Fibroblast of lung (primary cell): Measurements from ENCODE around the gene GCC2. TPM values are rescaled to one million over a fixed set of nuclear protein-coding genes. Genes with fewer than 3 reads are reported as not detected.
"Not testable (repeated sequence)": the region's sequence is repeated elsewhere in the genome, so short reads cannot be mapped to it uniquely, and the experiment has no call there.

Experiments
- DNase-seq, 2 donors: peaks; one replicate each; pipeline versions ENCODE4 v3.0.0 to v3.0.0-alpha.2; 2010; ENCODE audit warnings: low read depth in 2 of 2
- H2AFZ ChIP-seq: 2 replicates; pipeline ENCODE4 v1.5.1; 2012; ENCODE audit warnings: low read length, control low read depth, inconsistent platforms
- H3K27ac ChIP-seq: 2 replicates; pipeline ENCODE4 v1.5.1; 2011; ENCODE audit warnings: low read length, control low read depth; ENCODE audit not compliant: insufficient read depth
- H3K27me3 ChIP-seq: 2 replicates; pipeline ENCODE4 v1.5.1; 2011; ENCODE audit warnings: mild to moderate bottlenecking, low read length; ENCODE audit not compliant: control insufficient read depth, insufficient read depth
- H3K36me3 ChIP-seq: 2 replicates; pipeline ENCODE4 v1.5.1; 2011; ENCODE audit warnings: low read length; ENCODE audit not compliant: control insufficient read depth, insufficient read depth
- H3K4me1 ChIP-seq: 2 replicates; pipeline ENCODE4 v1.5.1; 2011; ENCODE audit warnings: low read length; ENCODE audit not compliant: control insufficient read depth, insufficient read depth; ENCODE audit errors: extremely low read depth
- H3K4me2 ChIP-seq: 2 replicates; pipeline ENCODE4 v1.5.1; 2011; ENCODE audit warnings: low read length, control low read depth; ENCODE audit not compliant: insufficient read depth; ENCODE audit errors: extremely low read depth
- H3K4me3 ChIP-seq, 4 experiments: fragments of 200-600 bp in 1 of 4; sonication (generic) in 1 of 4; replicated peaks in 1 of 4; 2 replicates each; pipeline ENCODE4 v1.5.1; 2011 to 2016; ENCODE audit warnings: low read length in 4 of 4, low read depth in 3 of 4, mild to moderate bottlenecking in 3 of 4, control low read depth in 2 of 4, inconsistent platforms in 1 of 4, mixed read lengths in 1 of 4; ENCODE audit not compliant: insufficient read depth in 1 of 4; ENCODE audit errors: control extremely low read depth in 1 of 4
- H3K79me2 ChIP-seq: 2 replicates; pipeline ENCODE4 v1.5.1; 2012; ENCODE audit warnings: mild to moderate bottlenecking, low read length, inconsistent platforms; ENCODE audit not compliant: control insufficient read depth, insufficient read depth
- H3K9ac ChIP-seq: 2 replicates; pipeline ENCODE4 v1.5.1; 2011; ENCODE audit warnings: mild to moderate bottlenecking, low read length, control low read depth; ENCODE audit not compliant: insufficient read depth
- H3K9me3 ChIP-seq: 2 replicates; pipeline ENCODE4 v1.5.1; 2012; ENCODE audit warnings: low read depth, low read length; ENCODE audit not compliant: control insufficient read depth, insufficient read depth
- H4K20me1 ChIP-seq: 2 replicates; pipeline ENCODE4 v1.5.1; 2011; ENCODE audit warnings: low read length; ENCODE audit not compliant: control insufficient read depth, insufficient read depth; ENCODE audit errors: extremely low read depth
- CTCF ChIP-seq, 2 donors: IDR thresholded peaks in 1 of 2; conservative IDR thresholded peaks in 1 of 2; 1 replicate in 1 of 2; 2 replicates in 1 of 2; pipeline ENCODE4 v1.5.1; 2011 to 2012; ENCODE audit warnings: low read length in 2 of 2, control low read depth in 1 of 2, inconsistent platforms in 1 of 2, low read depth in 1 of 2, mild to moderate bottlenecking in 1 of 2
- EZH2 ChIP-seq: IDR thresholded peaks from 2 replicates; pipeline ENCODE4 v1.5.1; 2012; ENCODE audit warnings: low read length, control low read depth, mild to moderate bottlenecking; ENCODE audit errors: missing control alignments
- polyA plus RNA-seq, 2 donors: library from polyadenylated mRNA; depleted of rRNA in 1 of 2; stranded (reverse) in 1 of 2; unstranded in 1 of 2; fragments of >200 nt; gene quantifications; 2 replicates each; pipeline ENCODE4 v1.2.1, GENCODE V29; 2011 to 2012; ENCODE audit warnings: missing spikeins in 1 of 2
- total RNA-seq: library from RNA; depleted of rRNA; stranded (reverse); fragments of >200 nt; gene quantifications from 2 replicates; pipeline ENCODE4 v1.2.1, GENCODE V29; 2014

Gene GCC2
- total and polyA plus RNA-seq, 2 donors (not counting 1 experiment from before 2014, with no cell fraction given) = 16.3 to 26.4 TPM

DNA sequence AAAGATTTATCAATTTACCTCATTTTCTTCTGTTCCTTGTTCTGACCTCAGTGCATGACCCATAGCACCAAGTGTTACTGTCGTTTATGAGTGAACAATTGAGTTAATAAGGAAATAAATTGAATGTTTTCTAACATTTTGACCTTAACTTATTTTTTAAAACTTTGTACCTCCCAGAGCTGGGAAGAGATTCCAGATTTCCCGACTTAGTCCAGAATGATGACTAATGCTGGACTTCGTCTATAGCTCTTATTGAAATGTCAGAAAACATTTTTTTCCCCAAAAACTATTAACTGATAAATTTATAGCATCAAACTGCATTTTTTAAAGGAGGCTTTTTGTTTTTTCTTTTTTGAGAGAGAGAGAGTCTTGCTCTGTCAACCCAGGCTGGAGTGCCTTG, 63.4 kb downstream of the GCC2 start:
- DNase-seq = peak; percentile 24 to 46
- not testable (repeated sequence) for H3K4me2 ChIP-seq, H3K36me3 ChIP-seq, H3K27me3 ChIP-seq, H3K4me1 ChIP-seq, H4K20me1 ChIP-seq, H3K79me2 ChIP-seq, H3K9ac ChIP-seq, H3K4me3 ChIP-seq, H3K27ac ChIP-seq, H3K9me3 ChIP-seq, H2AFZ ChIP-seq

GRCh38 chr2:108514478-108514877, 65.5 kb downstream of the GCC2 start:
- not testable (repeated sequence) for H3K36me3 ChIP-seq, H3K79me2 ChIP-seq, H4K20me1 ChIP-seq, H3K4me2 ChIP-seq, H3K27me3 ChIP-seq, H3K27ac ChIP-seq, DNase-seq, H3K4me3 ChIP-seq, H3K4me1 ChIP-seq, H2AFZ ChIP-seq, H3K9ac ChIP-seq, H3K9me3 ChIP-seq

DNA sequence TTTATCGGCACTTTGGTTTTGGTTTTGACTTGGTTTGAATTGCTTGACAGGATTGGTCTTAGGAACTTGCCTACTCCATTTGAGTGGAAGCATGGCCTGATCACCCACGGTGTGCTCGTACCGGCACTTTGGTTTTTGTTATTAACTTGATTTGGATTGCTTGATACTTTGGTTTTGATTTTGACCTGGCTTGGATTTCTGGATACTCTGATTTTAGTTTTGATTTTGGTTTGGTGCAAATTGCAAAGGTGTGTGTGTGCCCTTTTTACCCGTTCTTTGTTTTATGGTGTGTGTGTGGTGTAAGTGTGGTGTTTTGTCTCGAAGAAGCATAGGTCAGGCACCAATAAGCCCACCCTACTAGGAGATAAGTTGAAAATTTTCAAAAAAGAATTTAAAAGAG, 75.7 kb downstream of the GCC2 start:
- H3K36me3 ChIP-seq, H3K4me2 ChIP-seq, H3K27me3 ChIP-seq, H3K4me3 ChIP-seq, H2AFZ ChIP-seq, H3K9me3 ChIP-seq, H3K79me2 ChIP-seq, DNase-seq, H3K4me1 ChIP-seq, H3K27ac ChIP-seq, H3K9ac ChIP-seq, H4K20me1 ChIP-seq: not testable (repeated sequence)

GRCh38 chr2:108525258-108525657, 76.3 kb downstream of the GCC2 start:
- H3K27me3 ChIP-seq, H3K9me3 ChIP-seq, H3K27ac ChIP-seq, DNase-seq, H3K4me1 ChIP-seq, H3K79me2 ChIP-seq, H3K4me2 ChIP-seq, H2AFZ ChIP-seq, H4K20me1 ChIP-seq, H3K9ac ChIP-seq, H3K36me3 ChIP-seq, H3K4me3 ChIP-seq: not testable (repeated sequence)

- no peaks in the 10 kb centered on the region for H3K9me3 ChIP-seq
- H4K20me1 ChIP-seq = no peaks in the 10 kb centered on the region
- H3K27me3 ChIP-seq = no peaks in the 10 kb centered on the region
- no peak overlapping the region for H3K4me2 ChIP-seq
- H3K4me1 ChIP-seq = peaks cover 6% of the 10 kb centered on the region
- TF ChIP-seq CTCF (conservative IDR thresholded peaks at IDR 0.05 in 1 of 2, IDR thresholded peaks at IDR 0.05 in 1 of 2; ENCODE audit: low read depth in 1 of 2, low read length in 2 of 2) (no peak), EZH2 (no peak)
- no peak overlapping the region for H3K9ac ChIP-seq
- no peak overlapping the region for H3K27ac ChIP-seq
- H3K79me2 ChIP-seq = peaks cover 20% of the 10 kb centered on the region
- no peak overlapping the region for H2AFZ ChIP-seq
- H3K4me3 ChIP-seq = no peak overlapping the region
- no peak for DNase-seq
- no peaks in the 10 kb centered on the region for H3K36me3 ChIP-seq
Measured at GRCh38 chr2:108531674-108532055, 82.7 kb downstream of the GCC2 start.
